HG03378 (cell line): ENCODE data around the gene KIAA1328.

Experiments
- ATAC-seq: cut with Tn5 transposase; IDR thresholded peaks from one replicate; pipeline ENCODE4 v1.9.1; 2021; ENCODE audit warnings: mild to moderate bottlenecking, moderate library complexity; ENCODE audit not compliant: unreplicated experiment

Gene KIAA1328

GRCh38 chr18:37274309-37275236, 445.6 kb downstream of the KIAA1328 start:
- ATAC-seq, result no peak

DNA sequence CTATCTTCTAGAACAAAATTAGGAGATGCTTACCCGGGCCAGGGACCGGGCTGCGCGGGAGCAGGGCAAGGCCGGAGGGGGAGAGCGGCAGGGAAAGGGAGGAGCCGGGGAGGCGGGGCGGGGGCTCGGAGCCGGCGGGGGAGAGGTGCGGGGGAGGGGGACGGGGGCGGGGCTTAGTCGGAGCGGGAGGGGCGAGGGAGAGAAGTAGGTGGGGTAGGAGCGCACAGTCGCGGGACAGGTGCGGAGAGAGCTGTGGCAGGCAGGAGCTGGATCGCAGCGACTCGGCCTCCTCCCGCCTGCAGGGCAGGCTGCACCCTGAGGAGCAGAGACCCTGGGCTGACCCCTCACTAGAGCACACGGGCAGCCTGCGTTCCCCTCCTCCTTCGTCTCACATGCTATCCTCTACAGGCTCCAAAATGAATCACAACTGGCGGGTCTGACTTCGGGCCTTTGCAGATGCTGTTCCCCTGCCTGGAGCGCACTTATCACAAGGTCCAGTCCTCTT, 446.4 kb downstream of the KIAA1328 start:
- no peak for ATAC-seq

DNA sequence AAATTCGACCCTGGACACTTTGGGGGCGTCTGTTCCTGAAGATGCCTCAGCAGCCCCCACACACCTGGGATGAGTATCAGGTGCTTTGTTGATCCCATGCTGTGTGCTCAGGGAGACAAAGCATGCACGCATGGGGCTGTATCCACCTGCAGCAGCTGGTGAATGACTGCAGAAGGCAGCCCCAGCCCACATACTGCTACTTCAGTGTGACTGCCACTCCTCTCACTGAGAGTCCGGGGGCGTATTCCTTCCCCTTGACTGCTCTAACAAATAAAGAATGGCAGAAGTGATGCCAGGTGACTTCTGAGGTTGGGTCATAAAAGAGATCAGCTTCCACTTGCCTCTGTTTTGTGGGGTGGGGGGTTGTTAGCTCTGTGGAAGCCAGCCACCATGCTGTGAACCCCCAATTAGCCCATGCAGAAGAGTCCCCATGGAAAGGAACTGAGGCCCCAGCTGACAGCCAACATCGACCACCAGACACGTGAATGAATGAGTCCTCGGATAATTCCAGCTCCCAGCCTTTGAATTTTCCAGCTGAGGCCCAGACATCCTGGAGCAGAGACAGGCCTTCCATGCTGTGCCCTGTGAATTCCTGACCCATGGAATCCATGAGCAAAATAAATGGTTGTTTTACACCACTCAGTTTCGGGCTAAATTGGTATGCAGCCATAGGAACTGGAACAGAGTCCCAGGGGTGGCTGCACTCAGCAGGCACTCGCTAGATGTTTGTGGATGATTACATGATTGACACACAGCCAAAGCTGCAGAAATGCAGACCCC, 447.4 kb downstream of the KIAA1328 start:
- no peak for ATAC-seq

DNA sequence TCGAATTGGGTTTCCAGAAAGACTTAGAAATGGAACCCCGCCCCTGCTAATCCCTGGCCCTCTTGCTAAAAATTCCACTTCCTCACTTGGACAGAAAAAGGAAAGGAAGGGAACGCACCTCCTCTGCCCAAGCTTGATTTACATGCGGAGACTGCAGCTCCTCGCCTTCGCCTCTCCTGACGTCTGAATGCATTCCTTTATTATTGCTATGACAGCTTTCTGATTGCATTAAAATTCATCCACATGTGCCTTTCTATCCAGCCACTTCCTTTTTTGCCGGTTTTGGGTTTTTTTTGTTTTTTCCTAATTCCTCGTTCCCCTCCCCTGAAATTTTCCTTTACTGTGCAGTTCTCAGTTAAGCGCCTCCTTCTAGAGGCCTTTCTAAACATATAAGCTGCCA, 448.9 kb downstream of the KIAA1328 start:
- ATAC-seq, result no peak
